ENCODE measurements around the gene SLC38A3.
"Not testable (repeated sequence)": the region's sequence is repeated elsewhere in the genome, so short reads cannot be mapped to it uniquely, and the experiment has no call there.

The SLC38A3 gene

GRCh38 chr3:50261505-50261904, 56.4 kb downstream of the SLC38A3 start:
- peaks cover 25 to 63% (median 43%) of the 10 kb centered on the region in 10 experiments for H3K4me1 ChIP-seq
- peak overlapping the region in 8 of 11 experiments; percentile 82 to 91 (median 88); a peak in 15 of 22 replicates for H3K27ac ChIP-seq
- peak overlapping the region in 10 of 11 experiments; percentile 87 to 97 (median 94); a peak in 18 of 22 replicates for H3K4me2 ChIP-seq
- H4K20me1 ChIP-seq = peaks cover 7 to 85% (median 29%) of the 10 kb centered on the region in 11 experiments; a peak in 20 of 22 replicates
- H3K9me3 ChIP-seq (replicated peaks in 1 of 11) = no peaks in the 10 kb centered on the region
- no peak for TF ChIP-seq Cebpa-rat (IDR thresholded peaks at IDR 0.05)
- peaks cover 6 to 12% (median 11%) of the 10 kb centered on the region in 11 experiments for H3K27me3 ChIP-seq
- H3K36me3 ChIP-seq = peaks cover 23 to 33% (median 31%) of the 10 kb centered on the region in 11 experiments
- peak overlapping the region in 3 of 10 experiments; percentile 61 to 69 (median 62); a peak in 4 of 20 replicates for H3K4me3 ChIP-seq
- peak overlapping the region in 10 of 11 experiments; percentile 24 to 88 (median 86); a peak in 17 of 22 replicates for H3K9ac ChIP-seq

- peak overlapping the region in 2 of 11 experiments; percentile 86 to 88; a peak in 1 of 22 replicates for H3K9ac ChIP-seq
- H3K4me1 ChIP-seq = peaks cover 31 to 69% (median 46%) of the 10 kb centered on the region in 10 experiments
- H3K27ac ChIP-seq = peak overlapping the region in 2 of 11 experiments; percentile 85 to 88; a peak in 1 of 22 replicates
- peak overlapping the region in 5 of 11 experiments; percentile 8 to 95 (median 93); a peak in 7 of 22 replicates for H3K4me2 ChIP-seq
- H3K27me3 ChIP-seq = peaks cover 13 to 19% (median 18%) of the 10 kb centered on the region in 11 experiments
- not testable (repeated sequence) for H3K9me3 ChIP-seq (replicated peaks in 1 of 11); H3K4me3 ChIP-seq
- H4K20me1 ChIP-seq = peaks cover 7 to 85% (median 22%) of the 10 kb centered on the region in 11 experiments; a peak in 19 of 22 replicates
- peaks cover 16 to 26% (median 24%) of the 10 kb centered on the region in 11 experiments for H3K36me3 ChIP-seq
These were observed 57.1 kb downstream of the SLC38A3 start for GRCh38 chr3:50262200-50262599.

GRCh38 chr3:50262778-50263177, 57.7 kb downstream of the SLC38A3 start:
- Histone ChIP-seq H3K36me3 (peaks cover 11 to 20% (median 20%) of the 10 kb centered on the region in 11 experiments), H3K27ac (no peak overlapping the region), H3K27me3 (peaks cover 19 to 25% (median 24%) of the 10 kb centered on the region in 11 experiments), H3K4me1 (peaks cover 30 to 75% (median 52%) of the 10 kb centered on the region in 10 experiments), H3K4me2 (peak overlapping the region in 4 of 11 experiments; percentile 91 to 95 (median 94); a peak in 3 of 22 replicates), H3K9ac (peak overlapping the region in 1 of 11 experiments; percentile 19; a peak in 2 of 22 replicates), H4K20me1 (peaks cover 7 to 85% (median 20%) of the 10 kb centered on the region in 11 experiments; a peak in 18 of 22 replicates), H3K9me3 (replicated peaks in 1 of 11) (no peaks in the 10 kb centered on the region), H3K4me3 (no peak overlapping the region)
- TF ChIP-seq Cebpa-rat (IDR thresholded peaks at IDR 0.05) = no peak

GRCh38 chr3:50263478-50264382, 58.7 kb downstream of the SLC38A3 start:
- Histone ChIP-seq H3K4me1 (peaks cover 20 to 70% (median 50%) of the 10 kb centered on the region in 10 experiments), H3K36me3 (peaks cover 1 to 11% (median 10%) of the 10 kb centered on the region in 11 experiments; a peak in 19 of 22 replicates), H3K4me2 (peak overlapping the region in 2 of 11 experiments; percentile 7 to 16; a peak in 2 of 22 replicates), H3K9me3 (replicated peaks in 1 of 11) (no peaks in the 10 kb centered on the region), H4K20me1 (peaks cover 7 to 82% (median 11%) of the 10 kb centered on the region in 11 experiments; a peak in 17 of 22 replicates), H3K4me3 (no peak overlapping the region), H3K9ac (peak overlapping the region in 1 of 11 experiments; percentile 38; a peak in 1 of 22 replicates), H3K27me3 (peaks cover 28 to 35% (median 33%) of the 10 kb centered on the region in 11 experiments), H3K27ac (no peak overlapping the region)
- TF ChIP-seq Cebpa-rat (IDR thresholded peaks at IDR 0.05) = no peak

- no peak for TF ChIP-seq Cebpa-rat (IDR thresholded peaks at IDR 0.05)
- Histone ChIP-seq H3K27ac (no peak overlapping the region), H3K4me2 (peak overlapping the region in 2 of 11 experiments; percentile 7 to 16; a peak in 2 of 22 replicates)
These were observed 59.4 kb downstream of the SLC38A3 start for GRCh38 chr3:50264383-50264963.

GRCh38 chr3:50264964-50265485, 60.0 kb downstream of the SLC38A3 start:
- H3K27me3 ChIP-seq = peaks cover 28 to 45% (median 42%) of the 10 kb centered on the region in 11 experiments
- H4K20me1 ChIP-seq = peaks cover 0 to 76% (median 0%) of the 10 kb centered on the region in 11 experiments; a peak in 6 of 22 replicates
- H3K4me1 ChIP-seq = peaks cover 8 to 70% (median 51%) of the 10 kb centered on the region in 10 experiments
- H3K4me3 ChIP-seq = no peak overlapping the region
- TF ChIP-seq Cebpa-rat (IDR thresholded peaks at IDR 0.05) = no peak
- no peaks in the 10 kb centered on the region for H3K36me3 ChIP-seq
- H3K9me3 ChIP-seq (replicated peaks in 1 of 11) = no peaks in the 10 kb centered on the region
- 0 out of 22 replicates have a peak overlapping the region, but pooled peaks of 1 of the 11 experiments have one; percentile 24 for H3K9ac ChIP-seq
- no peak overlapping the region for H3K4me2 ChIP-seq
- no peak overlapping the region for H3K27ac ChIP-seq

More at GRCh38 chr3:50264383-50264963, 59.4 kb downstream of the SLC38A3 start:
- H4K20me1 ChIP-seq = peaks cover under 1 to 75% (median 4%) of the 10 kb centered on the region in 11 experiments; a peak in 15 of 22 replicates
- peaks cover 13 to 71% (median 52%) of the 10 kb centered on the region in 10 experiments for H3K4me1 ChIP-seq
- no peaks in the 10 kb centered on the region for H3K9me3 ChIP-seq (replicated peaks in 1 of 11)
- peaks cover 0 to 4% (median 3%) of the 10 kb centered on the region in 11 experiments; a peak in 13 of 22 replicates for H3K36me3 ChIP-seq
- peaks cover 28 to 42% (median 41%) of the 10 kb centered on the region in 11 experiments for H3K27me3 ChIP-seq
- peak overlapping the region in 1 of 11 experiments; percentile 38; a peak in 2 of 22 replicates for H3K9ac ChIP-seq
- H3K4me3 ChIP-seq = no peak overlapping the region

GRCh38 chr3:50265571-50265970, 60.5 kb downstream of the SLC38A3 start:
- no peak overlapping the region for H3K4me3 ChIP-seq
- 0 out of 22 replicates have a peak overlapping the region, but pooled peaks of 1 of the 11 experiments have one; percentile 24 for H3K9ac ChIP-seq
- H3K4me1 ChIP-seq = peaks cover 4 to 72% (median 47%) of the 10 kb centered on the region in 10 experiments
- no peaks in the 10 kb centered on the region for H3K36me3 ChIP-seq
- TF ChIP-seq Cebpa-rat (IDR thresholded peaks at IDR 0.05) = no peak
- H3K27ac ChIP-seq = no peak overlapping the region
- no peak overlapping the region; a peak in 1 of 22 replicates for H3K4me2 ChIP-seq
- peaks cover 28 to 45% (median 42%) of the 10 kb centered on the region in 11 experiments for H3K27me3 ChIP-seq
- peaks cover 0 to 76% (median 0%) of the 10 kb centered on the region in 11 experiments; a peak in 6 of 22 replicates for H4K20me1 ChIP-seq
- no peaks in the 10 kb centered on the region for H3K9me3 ChIP-seq (replicated peaks in 1 of 11)

- Histone ChIP-seq H3K4me3 (no peak overlapping the region), H3K27ac (no peak overlapping the region), H3K4me2 (no peak overlapping the region), H3K9me3 (replicated peaks in 1 of 11) (no peaks in the 10 kb centered on the region), H3K27me3 (peaks cover 28 to 45% (median 42%) of the 10 kb centered on the region in 11 experiments), H4K20me1 (peaks cover 0 to 72% (median 0%) of the 10 kb centered on the region in 11 experiments; a peak in 6 of 22 replicates), H3K9ac (no peak overlapping the region; a peak in 1 of 22 replicates), H3K4me1 (peaks cover 0 to 70% (median 43%) of the 10 kb centered on the region in 10 experiments; a peak in 18 of 20 replicates), H3K36me3 (no peaks in the 10 kb centered on the region)
- no peak for TF ChIP-seq Cebpa-rat (IDR thresholded peaks at IDR 0.05)
These were observed 60.9 kb downstream of the SLC38A3 start for GRCh38 chr3:50266017-50266416.

Measured in BLaER1 treated with 17β-estradiol and CSF1 and Interleukin-3, amounts not matched to agents 10 nM and 100 nM (cell line).